Measurements from ENCODE around the gene TNFRSF1A. TPM values are rescaled to one million over a fixed set of nuclear protein-coding genes. Genes with fewer than 3 reads are reported as not detected.

Gene TNFRSF1A
- total RNA-seq, 1 experiment from 2014 or later, result 108 TPM

DNA sequence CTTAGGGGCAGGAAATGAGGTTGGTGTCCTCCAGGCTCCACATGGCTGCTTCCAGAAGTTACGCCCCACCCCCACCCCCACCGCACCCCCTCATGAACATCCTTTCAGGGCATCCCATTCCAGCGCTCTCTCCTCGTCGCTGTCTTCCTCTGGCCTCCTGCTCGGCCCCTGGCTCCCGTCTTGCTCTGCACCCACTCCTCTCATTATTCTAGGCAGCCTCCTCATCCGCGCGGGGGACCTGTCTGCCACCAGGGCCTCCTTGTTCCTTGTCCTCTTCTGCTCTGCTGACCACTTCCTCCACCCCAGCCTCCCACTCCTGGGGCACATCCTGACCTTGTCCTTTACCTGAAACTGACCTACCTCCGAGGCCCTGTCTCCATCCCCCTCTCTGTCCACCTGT is 61.2 kb downstream of the TNFRSF1A start:
- Histone ChIP-seq H3K27me3 (ENCODE audit: control insufficient read depth, insufficient read depth, low read length) (no peaks in the 10 kb centered on the region), H3K4me1 (ENCODE audit: control insufficient read depth, insufficient read depth, low read length) (peaks cover 24% of the 10 kb centered on the region), H3K27ac (ENCODE audit: low read length) (no peak overlapping the region; the same call in 1 of the 2 replicates), H3K36me3 (ENCODE audit: control insufficient read depth, insufficient read depth, low read length) (no peaks in the 10 kb centered on the region), H3K9me3 (ENCODE audit: control insufficient read depth, insufficient read depth, low read depth, low read length) (no peaks in the 10 kb centered on the region), H3K4me3 (ENCODE audit: low read depth in 2 of 2, low read length in 2 of 2) (no peak overlapping the region)
- ATAC-seq, result no peak
- no TSS peak for BruUV-seq (replicated peaks)
- no peak for DNase-seq (ENCODE audit: low read depth, low spot score)
- POLR2A ChIA-PET, result no interaction called here
- in situ Hi-C loops (cut with HindIII; ENCODE audit: low pct_unique_long_range_greater_than_20kb, low sequenced_read_pairs) (no loop called here), intact Hi-C loops (cut with micrococcal nuclease; ENCODE audit: unreplicated experiment) (no loop called here)
- CTCF ChIA-PET, result no interaction called here
- TF ChIP-seq POLR2AphosphoS5 (IDR thresholded peaks at IDR 0.05; ENCODE audit: low read depth, low read length) (no peak), SIN3A (IDR thresholded peaks at IDR 0.05; ENCODE audit: borderline replicate concordance, insufficient read depth, low read depth, low read length) (no peak), TCF7L2 (IDR thresholded peaks at IDR 0.05; ENCODE audit: low read depth, low read length) (no peak)
- TF ChIP-seq, protein P1, sequence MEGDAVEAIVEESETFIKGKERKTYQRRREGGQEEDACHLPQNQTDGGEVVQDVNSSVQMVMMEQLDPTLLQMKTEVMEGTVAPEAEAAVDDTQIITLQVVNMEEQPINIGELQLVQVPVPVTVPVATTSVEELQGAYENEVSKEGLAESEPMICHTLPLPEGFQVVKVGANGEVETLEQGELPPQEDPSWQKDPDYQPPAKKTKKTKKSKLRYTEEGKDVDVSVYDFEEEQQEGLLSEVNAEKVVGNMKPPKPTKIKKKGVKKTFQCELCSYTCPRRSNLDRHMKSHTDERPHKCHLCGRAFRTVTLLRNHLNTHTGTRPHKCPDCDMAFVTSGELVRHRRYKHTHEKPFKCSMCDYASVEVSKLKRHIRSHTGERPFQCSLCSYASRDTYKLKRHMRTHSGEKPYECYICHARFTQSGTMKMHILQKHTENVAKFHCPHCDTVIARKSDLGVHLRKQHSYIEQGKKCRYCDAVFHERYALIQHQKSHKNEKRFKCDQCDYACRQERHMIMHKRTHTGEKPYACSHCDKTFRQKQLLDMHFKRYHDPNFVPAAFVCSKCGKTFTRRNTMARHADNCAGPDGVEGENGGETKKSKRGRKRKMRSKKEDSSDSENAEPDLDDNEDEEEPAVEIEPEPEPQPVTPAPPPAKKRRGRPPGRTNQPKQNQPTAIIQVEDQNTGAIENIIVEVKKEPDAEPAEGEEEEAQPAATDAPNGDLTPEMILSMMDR (IDR thresholded peaks at IDR 0.05), result no peak
- TF ChIP-seq, protein P2, sequence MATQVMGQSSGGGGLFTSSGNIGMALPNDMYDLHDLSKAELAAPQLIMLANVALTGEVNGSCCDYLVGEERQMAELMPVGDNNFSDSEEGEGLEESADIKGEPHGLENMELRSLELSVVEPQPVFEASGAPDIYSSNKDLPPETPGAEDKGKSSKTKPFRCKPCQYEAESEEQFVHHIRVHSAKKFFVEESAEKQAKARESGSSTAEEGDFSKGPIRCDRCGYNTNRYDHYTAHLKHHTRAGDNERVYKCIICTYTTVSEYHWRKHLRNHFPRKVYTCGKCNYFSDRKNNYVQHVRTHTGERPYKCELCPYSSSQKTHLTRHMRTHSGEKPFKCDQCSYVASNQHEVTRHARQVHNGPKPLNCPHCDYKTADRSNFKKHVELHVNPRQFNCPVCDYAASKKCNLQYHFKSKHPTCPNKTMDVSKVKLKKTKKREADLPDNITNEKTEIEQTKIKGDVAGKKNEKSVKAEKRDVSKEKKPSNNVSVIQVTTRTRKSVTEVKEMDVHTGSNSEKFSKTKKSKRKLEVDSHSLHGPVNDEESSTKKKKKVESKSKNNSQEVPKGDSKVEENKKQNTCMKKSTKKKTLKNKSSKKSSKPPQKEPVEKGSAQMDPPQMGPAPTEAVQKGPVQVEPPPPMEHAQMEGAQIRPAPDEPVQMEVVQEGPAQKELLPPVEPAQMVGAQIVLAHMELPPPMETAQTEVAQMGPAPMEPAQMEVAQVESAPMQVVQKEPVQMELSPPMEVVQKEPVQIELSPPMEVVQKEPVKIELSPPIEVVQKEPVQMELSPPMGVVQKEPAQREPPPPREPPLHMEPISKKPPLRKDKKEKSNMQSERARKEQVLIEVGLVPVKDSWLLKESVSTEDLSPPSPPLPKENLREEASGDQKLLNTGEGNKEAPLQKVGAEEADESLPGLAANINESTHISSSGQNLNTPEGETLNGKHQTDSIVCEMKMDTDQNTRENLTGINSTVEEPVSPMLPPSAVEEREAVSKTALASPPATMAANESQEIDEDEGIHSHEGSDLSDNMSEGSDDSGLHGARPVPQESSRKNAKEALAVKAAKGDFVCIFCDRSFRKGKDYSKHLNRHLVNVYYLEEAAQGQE (IDR thresholded peaks at IDR 0.05; ENCODE audit: insufficient read depth in 1 of 2, low read depth in 2 of 2, low read length in 1 of 2), result no peak

DNA sequence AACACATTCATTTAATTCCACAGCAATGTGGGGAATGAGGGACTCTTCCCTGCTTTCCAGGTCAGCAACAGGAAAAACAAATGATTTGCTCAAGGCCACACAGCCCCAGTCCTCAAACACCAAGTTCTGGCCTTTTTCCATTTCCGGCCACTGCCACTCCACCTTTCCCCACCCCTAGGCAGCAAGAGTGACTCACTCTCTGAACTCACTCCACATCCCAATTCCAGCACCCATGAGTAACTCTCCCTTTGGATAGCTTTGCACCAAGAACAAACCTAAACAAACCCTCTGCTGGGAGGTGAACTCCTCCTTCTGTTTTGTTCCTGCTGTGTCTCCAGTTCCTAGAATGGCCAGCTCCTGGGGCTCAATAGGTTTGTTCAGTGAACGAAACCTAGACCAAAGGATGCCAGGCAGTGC is 61.8 kb downstream of the TNFRSF1A start:
- ATAC-seq (peak; percentile 68), DNase-seq (ENCODE audit: low read depth, low spot score) (peak; percentile 78)
- POLR2A ChIA-PET, result no interaction called here
- CTCF ChIA-PET, result interaction anchor here (0.7 to 1.3 kb wide), 3 partner anchors 83 to 208 kb away, joined by 3 read pairs; no protein-coding TSS in a partner anchor
- peak overlapping the region in 1 of 2 experiments; percentile 10; a peak in 1 of 4 replicates for H3K4me3 ChIP-seq (ENCODE audit: low read depth in 2 of 2, low read length in 2 of 2)
- TF ChIP-seq SIN3A (IDR thresholded peaks at IDR 0.05; ENCODE audit: borderline replicate concordance, insufficient read depth, low read depth, low read length) (no peak), TCF7L2 (IDR thresholded peaks at IDR 0.05; ENCODE audit: low read depth, low read length) (no peak), POLR2AphosphoS5 (IDR thresholded peaks at IDR 0.05; ENCODE audit: low read depth, low read length) (no peak)
- TF ChIP-seq, protein P1 (IDR thresholded peaks at IDR 0.05), result no peak
- TF ChIP-seq, protein P2 (IDR thresholded peaks at IDR 0.05; ENCODE audit: insufficient read depth in 1 of 2, low read depth in 2 of 2, low read length in 1 of 2), result no peak
- in situ Hi-C loops (cut with HindIII; ENCODE audit: low pct_unique_long_range_greater_than_20kb, low sequenced_read_pairs), result no loop called here
- intact Hi-C loops (cut with micrococcal nuclease; ENCODE audit: unreplicated experiment), result no loop called here
- H3K27me3 ChIP-seq (ENCODE audit: control insufficient read depth, insufficient read depth, low read length), result no peaks in the 10 kb centered on the region
- no peaks in the 10 kb centered on the region for H3K9me3 ChIP-seq (ENCODE audit: control insufficient read depth, insufficient read depth, low read depth, low read length)
- H3K36me3 ChIP-seq (ENCODE audit: control insufficient read depth, insufficient read depth, low read length), result no peaks in the 10 kb centered on the region
- no TSS peak for BruUV-seq (replicated peaks)
- peaks cover 24% of the 10 kb centered on the region for H3K4me1 ChIP-seq (ENCODE audit: control insufficient read depth, insufficient read depth, low read length)
- H3K27ac ChIP-seq (ENCODE audit: low read length), result peak overlapping the region; percentile 66
